Heart right ventricle (tissue), 16 donors: ENCODE measurements around the gene IDI1. TPM values are rescaled to one million over a fixed set of nuclear protein-coding genes. Genes with fewer than 3 reads are reported as not detected.
"Not testable (repeated sequence)": the region's sequence is repeated elsewhere in the genome, so short reads cannot be mapped to it uniquely, and the experiment has no call there.

Experiments
- ATAC-seq, 8 donors: fragments of 200-7000 bp; cut with Tn5 transposase; one replicate each; pipeline ENCODE4 v1.9.1; 2020; ENCODE audit warnings: mild to moderate bottlenecking in 8 of 8, moderate library complexity in 8 of 8, moderate number of reproducible peaks in 1 of 8
- DNase-seq, 2 donors: peaks; one replicate each; pipeline ENCODE4 v3.0.0-alpha.2; 2020
- H3K27ac ChIP-seq, 10 donors: fragments of 200-600 bp; sonication (generic) in 2 of 10; one replicate each; pipeline versions ENCODE4 v1.5.0 to v1.8.0; 2020 to 2022; ENCODE audit warnings: mild to moderate bottlenecking in 3 of 10
- H3K27me3 ChIP-seq, 7 donors: fragments of 200-600 bp; one replicate each; pipeline ENCODE4 v1.8.0; 2021 to 2022; ENCODE audit warnings: mild to moderate bottlenecking in 2 of 7
- H3K36me3 ChIP-seq, 9 donors: fragments of 200-600 bp; sonication (generic) in 1 of 9; one replicate each; pipeline versions ENCODE4 v1.5.0 to v1.8.0; 2020 to 2022; ENCODE audit warnings: mild to moderate bottlenecking in 2 of 9
- H3K4me1 ChIP-seq, 9 donors: fragments of 200-600 bp; sonication (generic) in 1 of 9; one replicate each; pipeline versions ENCODE4 v1.5.0 to v1.8.0; 2020 to 2022; ENCODE audit warnings: mild to moderate bottlenecking in 4 of 9
- H3K4me3 ChIP-seq, 10 donors: fragments of 200-600 bp; sonication (generic) in 2 of 10; one replicate each; pipeline versions ENCODE4 v1.5.0 to v1.8.0; 2020 to 2022; ENCODE audit warnings: mild to moderate bottlenecking in 7 of 10, moderate library complexity in 2 of 10
- H3K9me3 ChIP-seq, 11 donors: fragments of 200-600 bp in 10 of 11; sonication (generic) in 2 of 11; one replicate each; pipeline versions ENCODE4 v1.5.0 to v1.8.0; 2013 to 2022; ENCODE audit warnings: mild to moderate bottlenecking in 2 of 11, control low read depth in 1 of 11, moderate library complexity in 1 of 11
- CTCF ChIP-seq, 9 donors: fragments of 200-600 bp; sonication (generic) in 2 of 9; IDR thresholded peaks; one replicate each; pipeline versions ENCODE4 v1.5.0 to v1.8.0; 2021 to 2022; ENCODE audit warnings: antibody characterized with exemption in 9 of 9, mild to moderate bottlenecking in 5 of 9, moderate library complexity in 1 of 9
- WGBS, 2 donors: extraction: QIAGEN DNeasy Blood & Tissue Kit; methylation state at CpG; one replicate each; pipeline ENCODE4 v1.1.7; 2013; ENCODE audit warnings: inconsistent platforms in 1 of 2; 5-methylcytosine and 5-hydroxymethylcytosine counted together
- intact Hi-C, 10 donors: fragments of 100-400 bp; cut with DNase I; formaldehyde crosslinking; loops; one replicate each; pipeline versions ENCODE4 v1.11.1 to v1.14.2; 2022
- polyA plus RNA-seq, 2 donors: library from polyadenylated mRNA; stranded (reverse); fragments of 200-250 nt; gene quantifications; one replicate each; pipeline ENCODE4 v1.2.3, GENCODE V29; 2013
- total RNA-seq, 10 donors: library from RNA; stranded (reverse); fragmentation: NEBNext Ultra II Directional in 3 of 10; extraction: Animal tissue kit (Norgen Biotek cat#: 25700) in 3 of 10; gene quantifications; one replicate each; pipeline versions ENCODE4 v1.2.1 to v1.2.4, GENCODE V29; 2021 to 2023
- donor health status: Arrhythmogenic right ventricular cardiomyopathy.
- donor health status: ischemic (EF 13 %, LVEDD 7.1; RV severe dilation, severe dysfunction).
- donor health status: healthy with polysubstance abuse.
- donor health status: DM: no; HTN: yes; CAD: no.
- donor health status: DM: no; HTN: no; CAD: no.
- donor health status: ischemic (EF 25% LVEDD 6.9; RV normal size, moderate dysfunction).
- donor health status: ischemic (EF 25% LVEDD 5.7; RV mildly dilated, moderate dysfunction).
- donor health status: healthy.
- donor health status: DM: yes; HTN: yes; CAD: no.
- donor health status: Ischemic cardiomyopathy.
- donor health status: ischemic (EF 35%, LVEDD 5.7; RV mildly dilated, moderate dysfunction).
- donor health status: nonischemic (EF 11% LVEDD 7.7; RV severe dilation, severe dysfunction).
- donor health status: DM: yes; HTN: yes; CAD: no.
- donor health status: PGD.
- donor health status: ischemic (EF 29% LVEDD 5.4; RV normal size, mild dysfunction).
- donor health status: nonischemic (EF 23%, LVEDD 6.1; RV moderate dilation, normal function).

IDI1 gene
- total and polyA plus RNA-seq, 12 donors = 8.9 to 26.0 (median 18.9) TPM

- no peaks in the 10 kb centered on the region for H3K9me3 ChIP-seq
- peaks cover 0 to 26% (median 9%) of the 10 kb centered on the region in 9 donors for H3K36me3 ChIP-seq
- intact Hi-C loops = no loop called here
- no peak overlapping the region for H3K27ac ChIP-seq
- WGBS, 2 donors = 89 to 91% methylated on average over 10 of the region's 10 CpGs
- no peaks in the 10 kb centered on the region for H3K27me3 ChIP-seq
- TF ChIP-seq CTCF (IDR thresholded peaks at IDR 0.05) = no peak
- ATAC-seq = no peak
- H3K4me1 ChIP-seq = peaks cover 0 to 35% (median 6%) of the 10 kb centered on the region in 9 donors
- no peak overlapping the region for H3K4me3 ChIP-seq
- DNase-seq = no peak
Observed at GRCh38 chr10:1068380-1069361, 19.8 kb upstream of the IDI1 start.

- ATAC-seq, DNase-seq, intact Hi-C loops, H3K9me3 ChIP-seq, H3K4me3 ChIP-seq, H3K27me3 ChIP-seq, H3K27ac ChIP-seq: not testable (repeated sequence)
- Histone ChIP-seq H3K36me3 (peaks cover 0 to 14% (median 2%) of the 10 kb centered on the region in 9 donors), H3K4me1 (peaks cover 0 to 53% (median 19%) of the 10 kb centered on the region in 9 donors)
- 77 to 79% methylated on average over 8 of the region's 8 CpGs for WGBS, 2 donors
Observed at GRCh38 chr10:1066734-1067133, 17.8 kb upstream of the IDI1 start.

DNA sequence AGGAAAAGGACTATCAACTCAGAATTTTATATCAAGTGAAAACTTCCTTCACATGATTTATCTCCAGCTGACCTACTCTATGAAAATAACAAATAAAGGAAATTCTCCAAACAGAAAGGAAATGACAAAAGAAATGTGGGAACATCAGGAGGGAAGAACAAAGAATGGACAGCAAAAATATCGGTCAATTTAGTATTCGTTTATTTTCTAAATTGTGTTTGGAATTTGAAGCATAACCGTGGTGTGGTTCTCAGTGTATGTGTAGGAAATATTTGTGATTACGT, 16.0 kb upstream of the IDI1 start:
- Histone ChIP-seq H3K27ac (no peak overlapping the region), H3K4me3 (no peak overlapping the region), H3K9me3 (no peaks in the 10 kb centered on the region), H3K36me3 (peaks cover 0 to 13% (median 0%) of the 10 kb centered on the region in 9 donors), H3K4me1 (peaks cover 0 to 60% (median 28%) of the 10 kb centered on the region in 9 donors), H3K27me3 (no peaks in the 10 kb centered on the region)
- no peak for TF ChIP-seq CTCF (IDR thresholded peaks at IDR 0.05)
- no peak for ATAC-seq
- DNase-seq = no peak
- 80 to 84% methylated on average over 4 of the region's 4 CpGs for WGBS, 2 donors
- intact Hi-C loops = no loop called here

DNA sequence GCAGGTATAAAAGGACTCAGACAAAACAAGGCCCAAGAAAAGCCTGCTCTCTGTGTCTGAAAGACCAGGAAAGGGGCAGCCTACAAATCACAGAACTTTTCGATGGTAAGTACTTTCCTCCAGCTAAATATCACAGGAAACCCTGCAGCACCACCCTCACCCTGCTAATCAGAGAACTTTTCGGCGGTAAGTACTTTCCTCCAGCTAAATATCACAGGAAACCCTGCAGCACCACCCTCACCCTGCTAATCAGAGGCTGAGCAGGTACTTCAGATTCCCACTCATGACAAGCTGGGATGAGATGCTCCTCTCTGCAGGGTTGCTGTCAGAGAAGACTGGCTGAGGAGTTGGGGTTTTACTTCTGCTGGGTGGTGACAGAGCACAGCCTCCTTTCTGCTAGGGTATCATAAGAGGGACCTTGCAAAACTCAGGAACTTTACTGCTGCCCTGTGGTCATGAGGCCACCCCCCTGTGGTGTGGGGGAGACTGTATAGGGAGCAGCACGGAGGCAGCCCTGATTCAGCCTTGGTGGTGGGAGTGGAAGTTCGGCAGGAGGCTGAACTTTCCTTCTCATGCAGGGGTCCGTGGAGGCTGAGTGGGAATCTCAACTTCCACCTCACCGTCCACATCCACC, 14.4 kb upstream of the IDI1 start:
- WGBS, 2 donors = 59 to 68% methylated on average over 7 of the region's 7 CpGs
- intact Hi-C loops = no loop called here
- peak in 3 of 8 donors; percentile 14 to 46 (median 38) for ATAC-seq
- Histone ChIP-seq H3K9me3 (no peaks in the 10 kb centered on the region), H3K4me1 (peaks cover 3 to 61% (median 43%) of the 10 kb centered on the region in 9 donors), H3K4me3 (no peak overlapping the region), H3K27ac (peak overlapping the region in 2 of 10 donors; percentile 2 to 69), H3K36me3 (peaks cover 0 to 26% (median 0%) of the 10 kb centered on the region in 9 donors), H3K27me3 (no peaks in the 10 kb centered on the region)
- no peak for TF ChIP-seq CTCF (IDR thresholded peaks at IDR 0.05)
- no peak for DNase-seq
